Heart left ventricle (tissue), 16 donors: ENCODE results near the gene ADD2. TPM values are rescaled to one million over a fixed set of nuclear protein-coding genes. Genes with fewer than 3 reads are reported as not detected.

Source experiments
- ATAC-seq, 4 donors: fragments of 200-7000 bp; cut with Tn5 transposase; one replicate each; pipeline ENCODE4 v1.9.1; 2020 to 2022; ENCODE audit warnings: moderate library complexity in 4 of 4, mild to moderate bottlenecking in 3 of 4, moderate number of reproducible peaks in 1 of 4
- DNase-seq, 5 donors: peaks; one replicate each; pipeline ENCODE4 v3.0.0-alpha.2; 2020
- H3K27ac ChIP-seq, 12 donors: fragments of 200-600 bp; sonication (generic) in 4 of 12; one replicate each; pipeline versions ENCODE4 v1.5.0 to v1.8.0; 2016 to 2022; ENCODE audit warnings: mild to moderate bottlenecking in 2 of 12
- H3K27me3 ChIP-seq, 9 donors: fragments of 200-600 bp; sonication (generic) in 2 of 9; one replicate each; pipeline versions ENCODE4 v1.5.1 to v1.8.0; 2016 to 2022; ENCODE audit warnings: mild to moderate bottlenecking in 3 of 9
- H3K36me3 ChIP-seq, 9 donors: fragments of 200-600 bp; sonication (generic) in 2 of 9; one replicate each; pipeline versions ENCODE4 v1.5.0 to v1.8.0; 2018 to 2022; ENCODE audit warnings: mild to moderate bottlenecking in 2 of 9
- H3K4me1 ChIP-seq, 12 donors: fragments of 200-600 bp; sonication (generic) in 4 of 12; one replicate each; pipeline versions ENCODE4 v1.5.0 to v1.8.0; 2016 to 2022; ENCODE audit warnings: mild to moderate bottlenecking in 3 of 12
- H3K4me3 ChIP-seq, 12 donors: fragments of 200-600 bp; sonication (generic) in 4 of 12; one replicate each; pipeline versions ENCODE4 v1.5.0 to v1.8.0; 2017 to 2022; ENCODE audit warnings: mild to moderate bottlenecking in 9 of 12, moderate library complexity in 4 of 12
- H3K9me3 ChIP-seq, 12 donors: fragments of 200-600 bp; sonication (generic) in 4 of 12; one replicate each; pipeline versions ENCODE4 v1.5.0 to v1.8.0; 2016 to 2022; ENCODE audit warnings: mild to moderate bottlenecking in 1 of 12
- POLR2A ChIP-seq, 2 donors: fragments of 450-650 bp; IDR thresholded peaks; one replicate each; pipeline ENCODE4 v1.6.1; 2017; ENCODE audit warnings: antibody characterized with exemption in 2 of 2, mild to moderate bottlenecking in 2 of 2, moderate library complexity in 2 of 2
- WGBS, 4 donors: extraction: QIAGEN DNeasy Blood & Tissue Kit in 2 of 4; methylation state at CpG; one replicate each; pipeline versions ENCODE4 v1.1.5 to v1.1.7; 2013 to 2018; 5-methylcytosine and 5-hydroxymethylcytosine counted together
- intact Hi-C, 10 donors: fragments of 100-400 bp; cut with DNase I; formaldehyde crosslinking; loops; one replicate each; pipeline versions ENCODE4 v1.11.1 to v1.14.2; 2022
- polyA plus RNA-seq, 2 donors: library from polyadenylated mRNA; stranded (reverse); fragments of 200-250 nt; gene quantifications; one replicate each; pipeline ENCODE4 v1.2.3, GENCODE V29; 2013
- total RNA-seq, 9 donors: library from RNA; depleted of rRNA in 2 of 9; stranded (reverse); fragments of >200 nt in 2 of 9; fragmentation: NEBNext Ultra II Directional in 3 of 9; extraction: Animal tissue kit (Norgen Biotek cat#: 25700) in 3 of 9; gene quantifications; one replicate each; pipeline versions ENCODE4 v1.1.0 to v1.2.4, GENCODE V29; 2016 to 2023
- TF ChIP-seq, protein P1 (sequence below), 12 donors: fragments of 200-600 bp; sonication (generic) in 4 of 12; IDR thresholded peaks; one replicate each; pipeline versions ENCODE4 v1.5.0 to v1.8.0; 2018 to 2022; ENCODE audit warnings: antibody characterized with exemption in 12 of 12, mild to moderate bottlenecking in 5 of 12
- donor health status: ischemic (EF 13 %, LVEDD 7.1; RV severe dilation, severe dysfunction).
- donor health status: healthy with polysubstance abuse.
- donor health status: DM: no; HTN: yes; CAD: no.
- donor health status: DM: no; HTN: no; CAD: no.
- donor health status: ischemic (EF 25% LVEDD 6.9; RV normal size, moderate dysfunction).
- donor health status: ischemic (EF 25% LVEDD 5.7; RV mildly dilated, moderate dysfunction).
- donor health status: healthy.
- donor health status: DM: yes; HTN: yes; CAD: no.
- donor health status: ischemic (EF 35%, LVEDD 5.7; RV mildly dilated, moderate dysfunction).
- donor health status: nonischemic (EF 11% LVEDD 7.7; RV severe dilation, severe dysfunction).
- donor health status: DM: yes; HTN: yes; CAD: no.
- donor health status: PGD.
- donor health status: ischemic (EF 29% LVEDD 5.4; RV normal size, mild dysfunction).
- donor health status: nonischemic (EF 23%, LVEDD 6.1; RV moderate dilation, normal function).

Gene ADD2
- total and polyA plus RNA-seq, 11 donors, result 0.49 to 7.3 (median 3.0) TPM

DNA sequence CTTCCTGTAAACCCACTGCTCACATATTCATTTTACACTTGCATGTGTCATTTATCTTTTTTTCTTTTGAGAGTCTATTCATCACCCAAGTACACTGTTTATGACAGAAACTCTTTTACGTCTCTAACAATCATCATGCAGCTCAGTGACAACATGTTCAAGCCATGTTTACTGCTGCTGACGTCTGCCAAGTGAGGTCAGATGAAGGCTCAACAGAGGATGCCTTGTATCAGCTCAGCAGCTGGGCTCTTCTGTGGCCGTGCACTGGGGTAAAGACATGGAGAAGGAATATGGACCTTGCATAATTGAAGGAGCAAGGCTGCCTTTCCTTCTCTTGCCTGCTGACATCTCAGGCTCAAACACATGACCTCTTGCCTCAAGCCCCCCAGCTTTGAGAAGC lies 99.6 kb downstream of the ADD2 start:
- intact Hi-C loops, result loop anchor here in 1 of 10 donors (10.0 kb wide), 1 partner anchor 276 kb away; no protein-coding TSS in a partner anchor
- WGBS, 4 donors, result 64 to 81% (median 78%) methylated on average over 3 of the region's 3 CpGs
- Histone ChIP-seq H3K27ac (no peak overlapping the region), H3K9me3 (no peaks in the 10 kb centered on the region), H3K27me3 (no peaks in the 10 kb centered on the region), H3K4me3 (no peak overlapping the region), H3K36me3 (no peaks in the 10 kb centered on the region), H3K4me1 (no peaks in the 10 kb centered on the region)
- ATAC-seq (no peak), DNase-seq (no peak)
- TF ChIP-seq, protein P1, sequence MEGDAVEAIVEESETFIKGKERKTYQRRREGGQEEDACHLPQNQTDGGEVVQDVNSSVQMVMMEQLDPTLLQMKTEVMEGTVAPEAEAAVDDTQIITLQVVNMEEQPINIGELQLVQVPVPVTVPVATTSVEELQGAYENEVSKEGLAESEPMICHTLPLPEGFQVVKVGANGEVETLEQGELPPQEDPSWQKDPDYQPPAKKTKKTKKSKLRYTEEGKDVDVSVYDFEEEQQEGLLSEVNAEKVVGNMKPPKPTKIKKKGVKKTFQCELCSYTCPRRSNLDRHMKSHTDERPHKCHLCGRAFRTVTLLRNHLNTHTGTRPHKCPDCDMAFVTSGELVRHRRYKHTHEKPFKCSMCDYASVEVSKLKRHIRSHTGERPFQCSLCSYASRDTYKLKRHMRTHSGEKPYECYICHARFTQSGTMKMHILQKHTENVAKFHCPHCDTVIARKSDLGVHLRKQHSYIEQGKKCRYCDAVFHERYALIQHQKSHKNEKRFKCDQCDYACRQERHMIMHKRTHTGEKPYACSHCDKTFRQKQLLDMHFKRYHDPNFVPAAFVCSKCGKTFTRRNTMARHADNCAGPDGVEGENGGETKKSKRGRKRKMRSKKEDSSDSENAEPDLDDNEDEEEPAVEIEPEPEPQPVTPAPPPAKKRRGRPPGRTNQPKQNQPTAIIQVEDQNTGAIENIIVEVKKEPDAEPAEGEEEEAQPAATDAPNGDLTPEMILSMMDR (IDR thresholded peaks at IDR 0.05), result no peak
- no peak for TF ChIP-seq POLR2A (IDR thresholded peaks at IDR 0.05)

DNA sequence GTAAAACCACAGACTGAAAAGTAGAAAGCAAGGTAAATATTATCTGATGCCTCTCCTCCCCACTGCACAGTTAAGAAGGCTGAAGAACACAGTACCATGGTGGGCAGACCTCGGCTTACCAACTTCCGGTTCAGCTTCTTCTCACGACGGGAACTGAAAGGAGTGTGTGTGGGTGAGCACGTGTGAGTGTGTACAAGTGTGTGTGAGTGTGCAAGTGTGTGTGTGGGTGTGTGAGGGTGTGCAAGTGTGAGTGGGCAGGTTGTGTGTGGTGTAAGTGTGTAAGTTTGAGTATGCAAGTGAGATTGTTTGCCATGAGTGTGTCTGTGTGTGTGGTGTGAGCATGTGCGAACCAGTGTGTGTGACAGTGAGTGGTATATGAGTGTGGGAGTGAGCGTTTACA lies 103.5 kb downstream of the ADD2 start:
- Histone ChIP-seq H3K9me3 (no peaks in the 10 kb centered on the region), H3K36me3 (no peaks in the 10 kb centered on the region), H3K27me3 (no peaks in the 10 kb centered on the region), H3K27ac (no peak overlapping the region), H3K4me1 (no peaks in the 10 kb centered on the region), H3K4me3 (no peak overlapping the region)
- ATAC-seq (no peak), DNase-seq (no peak)
- 89 to 92% (median 89%) methylated on average over 7 of the region's 7 CpGs for WGBS, 4 donors
- TF ChIP-seq, protein P1 (IDR thresholded peaks at IDR 0.05), result no peak
- TF ChIP-seq POLR2A (IDR thresholded peaks at IDR 0.05), result no peak
- intact Hi-C loops, result loop anchor here in 1 of 10 donors (10.0 kb wide), 1 partner anchor 280 kb away; no protein-coding TSS in a partner anchor

DNA sequence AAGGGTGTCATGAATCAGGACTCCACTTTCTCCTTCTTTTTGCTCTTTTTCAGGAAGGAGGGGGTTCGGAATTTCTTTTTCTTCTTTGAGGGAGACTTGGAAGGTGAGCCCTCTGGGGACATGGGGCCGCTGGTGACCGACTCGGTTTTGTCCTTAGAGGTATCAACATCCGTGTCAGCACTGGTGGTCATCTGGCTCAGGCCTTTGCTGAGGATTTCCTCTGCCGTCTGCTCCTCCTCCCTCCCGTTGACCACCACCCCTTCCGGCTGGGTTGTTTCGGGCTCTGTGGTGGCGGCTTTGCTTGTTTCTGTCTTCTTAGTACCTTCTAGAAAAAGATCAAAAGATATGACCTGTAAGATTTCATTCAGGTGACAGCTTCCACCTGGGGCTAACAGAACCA lies 104.6 kb downstream of the ADD2 start:
- ATAC-seq, result no peak
- no peak overlapping the region for H3K27ac ChIP-seq
- no peak for TF ChIP-seq POLR2A (IDR thresholded peaks at IDR 0.05)
- TF ChIP-seq, protein P1 (IDR thresholded peaks at IDR 0.05), result no peak
- no peaks in the 10 kb centered on the region for H3K9me3 ChIP-seq
- H3K4me1 ChIP-seq, result no peaks in the 10 kb centered on the region
- intact Hi-C loops, result loop anchor here in 1 of 10 donors (10.0 kb wide), 1 partner anchor 281 kb away; no protein-coding TSS in a partner anchor
- WGBS, 4 donors, result 85 to 89% (median 87%) methylated on average over 10 of the region's 10 CpGs
- DNase-seq, result no peak
- H3K36me3 ChIP-seq, result no peaks in the 10 kb centered on the region
- H3K27me3 ChIP-seq, result no peaks in the 10 kb centered on the region
- H3K4me3 ChIP-seq, result no peak overlapping the region

DNA sequence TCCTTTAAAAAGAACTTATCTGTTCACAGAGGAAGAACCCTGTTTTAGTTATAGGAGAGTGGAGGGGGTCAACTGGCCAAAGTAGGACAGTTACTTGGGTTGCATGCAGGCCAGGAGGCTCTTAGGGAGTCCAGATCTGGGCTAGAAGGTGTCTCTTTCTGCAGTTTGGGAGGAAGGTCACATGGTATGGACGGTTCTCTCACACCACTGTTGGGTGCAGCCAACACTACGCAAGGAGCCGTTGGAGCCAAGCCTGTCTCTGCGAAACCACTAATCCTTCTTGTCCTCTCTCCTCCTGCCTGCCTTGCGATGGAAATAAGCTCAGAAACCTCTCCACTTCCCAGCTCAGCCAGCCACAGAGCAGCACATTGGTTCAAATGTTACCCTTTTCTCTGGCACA lies 108.4 kb downstream of the ADD2 start:
- H3K4me1 ChIP-seq, result no peaks in the 10 kb centered on the region
- no peaks in the 10 kb centered on the region for H3K36me3 ChIP-seq
- WGBS, 4 donors, result 88 to 95% (median 92%) methylated on average over 5 of the region's 5 CpGs
- TF ChIP-seq, protein P1 (IDR thresholded peaks at IDR 0.05), result no peak
- no peak for TF ChIP-seq POLR2A (IDR thresholded peaks at IDR 0.05)
- no peak overlapping the region for H3K4me3 ChIP-seq
- DNase-seq (no peak), ATAC-seq (no peak)
- intact Hi-C loops, result loop anchor here in 7 of 10 donors (5.0 to 10.0 kb wide), 4 partner anchors 125 to 285 kb away; no protein-coding TSS in a partner anchor
- H3K9me3 ChIP-seq, result no peaks in the 10 kb centered on the region
- peaks cover 0 to 20% (median 6%) of the 10 kb centered on the region in 9 donors for H3K27me3 ChIP-seq
- H3K27ac ChIP-seq, result no peak overlapping the region
